Stimulated activated CD8-positive, alpha-beta memory T cell treated with anti-CD3 and anti-CD28 coated beads, Interleukin-4, amount 100 ng/mL, for 1 hour (primary cell): ENCODE measurements around the gene BOD1.

Experiments used
- DNase-seq, 2 donors: peaks; one replicate each; pipeline ENCODE4 v3.0.0-alpha.2; 2020; ENCODE audit warnings: low read depth in 2 of 2, low spot score in 1 of 2

BOD1 gene

GRCh38 chr5:173616577-173617118 is at the start of gene BOD1:
Gene BOD1 (minus strand): TSS chr5:173616650. CDS start chr5:173616436, 214 bp downstream.
- peak; percentile 83 to 87 for DNase-seq

- DNase-seq: no peak
Observed at GRCh38 chr5:173665326-173665725, 48.9 kb upstream of the BOD1 start.

- no peak for DNase-seq
Observed at GRCh38 chr5:173664154-173664526, 47.7 kb upstream of the BOD1 start.

- no peak for DNase-seq
Observed at GRCh38 chr5:173663352-173664153, 47.1 kb upstream of the BOD1 start.

- DNase-seq: no peak
Observed at GRCh38 chr5:173662581-173663351, 46.3 kb upstream of the BOD1 start.

GRCh38 chr5:173660481-173661280 is 44.2 kb upstream of the BOD1 start:
- no peak for DNase-seq

- DNase-seq: no peak
Observed at GRCh38 chr5:173659423-173659822, 43.0 kb upstream of the BOD1 start.

- DNase-seq: no peak
Observed at GRCh38 chr5:173657741-173658356, 41.4 kb upstream of the BOD1 start.

GRCh38 chr5:173655196-173655797 is 38.8 kb upstream of the BOD1 start:
- no peak for DNase-seq

GRCh38 chr5:173653822-173654523 is 37.5 kb upstream of the BOD1 start:
- DNase-seq: no peak

GRCh38 chr5:173648308-173648866 is 31.9 kb upstream of the BOD1 start:
- no peak for DNase-seq

GRCh38 chr5:173646692-173647091 is 30.2 kb upstream of the BOD1 start:
- no peak for DNase-seq

GRCh38 chr5:173645890-173646574 is 29.6 kb upstream of the BOD1 start:
- DNase-seq: no peak

GRCh38 chr5:173645437-173645807 is 29.0 kb upstream of the BOD1 start:
- DNase-seq: no peak

- DNase-seq: no peak
Observed at GRCh38 chr5:173644673-173645436, 28.4 kb upstream of the BOD1 start.

- DNase-seq: no peak
Observed at GRCh38 chr5:173643964-173644363, 27.5 kb upstream of the BOD1 start.

- DNase-seq: no peak
Observed at GRCh38 chr5:173642895-173643481, 26.5 kb upstream of the BOD1 start.
